GM12878 (cell line): ENCODE results near the gene GSTT4. TPM values are rescaled to one million over a fixed set of nuclear protein-coding genes. Genes with fewer than 3 reads are reported as not detected.

Experiments
- GABPA ChIP-seq: IDR thresholded peaks from 2 replicates; pipeline ENCODE4 v1.6.1; 2014; ENCODE audit warnings: antibody characterized with exemption, low read depth, mild to moderate bottlenecking, inconsistent platforms
- RBBP5 ChIP-seq: fragments of 200-600 bp; sonication (generic); conservative IDR thresholded peaks from 2 replicates; pipeline ENCODE4 v1.6.1; 2016
- SIN3A ChIP-seq: IDR thresholded peaks from 2 replicates; pipeline ENCODE4 v1.6.1; 2012; ENCODE audit warnings: low read depth, low read length, improper control_type of control experiment
- TCF7 ChIP-seq: IDR thresholded peaks from 2 replicates; pipeline ENCODE4 v1.6.1; 2014; ENCODE audit warnings: antibody characterized with exemption, borderline replicate concordance
- polyA plus RNA-seq, 11 experiments: library from polyadenylated mRNA; depleted of rRNA in 4 of 11; unstranded in 6 of 11; stranded (reverse) in 5 of 11; fragments of >200 nt; fragmentation: Nextera tagmentation in 4 of 11; fragmentation: Illumina TruSeq in 1 of 11; extraction: Ambion mirVana in 4 of 11; extraction: Trizol in 1 of 11; gene quantifications; 1 replicate in 1 of 11; 2 replicates in 10 of 11; pipeline versions ENCODE4 v1.2.1 to v1.2.3, GENCODE V29; 2011 to 2016; ENCODE audit warnings: inconsistent platforms in 2 of 11, missing spikeins in 2 of 11, low read depth in 1 of 11
- total RNA-seq, 4 experiments: library from RNA; depleted of rRNA in 3 of 4; stranded (reverse); fragments of >200 nt in 3 of 4; fragmentation: Illumina TruSeq in 1 of 4; extraction: Trizol in 1 of 4; gene quantifications; 2 replicates each; pipeline versions ENCODE4 v1.2.1 to v1.2.3, GENCODE V29; 2013 to 2021
- TF ChIP-seq, protein P1 (sequence below): fragments of 450-650 bp; conservative IDR thresholded peaks from 2 replicates; pipeline ENCODE4 v1.6.1; 2017; ENCODE audit warnings: mild to moderate bottlenecking, moderate library complexity
- TF ChIP-seq, protein P2 (sequence below): fragments of 450-650 bp; IDR thresholded peaks from 2 replicates; pipeline ENCODE4 v1.6.1; 2014; ENCODE audit warnings: mild to moderate bottlenecking
- TF ChIP-seq, protein P3 (sequence below): IDR thresholded peaks from 2 replicates; pipeline ENCODE4 v1.6.1; 2011; ENCODE audit warnings: borderline replicate concordance, low read depth, mild to moderate bottlenecking, moderate library complexity, mixed read lengths, low read length; ENCODE audit not compliant: insufficient read depth; ENCODE audit errors: extremely low read length
- TF ChIP-seq, protein P4 (sequence below): fragments of 450-650 bp; IDR thresholded peaks from 2 replicates; pipeline ENCODE4 v1.6.1; 2016; ENCODE audit warnings: mild to moderate bottlenecking
- TF ChIP-seq, protein P5 (sequence below): IDR thresholded peaks from 2 replicates; pipeline ENCODE4 v1.6.1; 2012; ENCODE audit warnings: low read depth, low read length, improper control_type of control experiment

GSTT4 gene
- total and polyA plus RNA-seq, 10 of the 15 experiments (the other 5 are each of a cell fraction or from before 2014, with no cell fraction given) = not detected

DNA sequence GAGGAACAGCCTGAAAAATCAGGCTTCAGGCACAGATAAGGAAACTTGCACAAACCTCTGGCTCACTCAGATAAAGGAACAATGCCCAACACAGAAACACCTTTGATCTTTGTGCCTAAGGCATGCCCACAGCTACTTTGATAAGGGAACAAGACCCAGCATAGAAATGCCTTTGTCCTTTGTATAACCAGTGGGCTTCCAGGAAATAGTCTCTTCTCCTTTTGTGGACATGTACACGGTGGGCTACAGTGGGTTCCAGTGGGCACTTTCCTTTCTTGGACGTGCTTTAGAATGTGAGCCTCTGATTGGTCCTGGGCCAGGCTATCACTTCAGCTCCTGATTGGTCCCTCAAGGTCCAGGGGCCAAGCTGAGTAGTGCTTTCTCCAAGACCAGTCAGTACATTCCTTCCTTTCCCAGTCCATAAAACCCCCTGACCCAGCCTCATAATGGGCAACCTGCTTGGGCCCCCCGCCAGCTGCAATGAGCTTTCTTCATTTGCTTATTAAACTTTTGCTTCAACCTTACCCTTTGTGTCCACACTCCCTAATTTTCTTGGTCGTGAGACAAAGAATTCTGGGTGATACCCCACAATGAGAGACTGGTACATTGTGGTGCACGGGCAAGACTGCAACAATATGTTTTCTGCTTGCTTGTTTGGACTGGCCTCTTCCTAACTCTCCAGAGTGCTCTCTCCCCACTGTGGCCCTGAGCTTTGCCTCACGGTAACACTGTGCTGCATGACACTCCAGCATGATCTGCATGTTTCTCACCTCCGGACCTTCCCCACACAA is 4.2 kb upstream of the GSTT4 start (continued):
- TF ChIP-seq, protein P1, sequence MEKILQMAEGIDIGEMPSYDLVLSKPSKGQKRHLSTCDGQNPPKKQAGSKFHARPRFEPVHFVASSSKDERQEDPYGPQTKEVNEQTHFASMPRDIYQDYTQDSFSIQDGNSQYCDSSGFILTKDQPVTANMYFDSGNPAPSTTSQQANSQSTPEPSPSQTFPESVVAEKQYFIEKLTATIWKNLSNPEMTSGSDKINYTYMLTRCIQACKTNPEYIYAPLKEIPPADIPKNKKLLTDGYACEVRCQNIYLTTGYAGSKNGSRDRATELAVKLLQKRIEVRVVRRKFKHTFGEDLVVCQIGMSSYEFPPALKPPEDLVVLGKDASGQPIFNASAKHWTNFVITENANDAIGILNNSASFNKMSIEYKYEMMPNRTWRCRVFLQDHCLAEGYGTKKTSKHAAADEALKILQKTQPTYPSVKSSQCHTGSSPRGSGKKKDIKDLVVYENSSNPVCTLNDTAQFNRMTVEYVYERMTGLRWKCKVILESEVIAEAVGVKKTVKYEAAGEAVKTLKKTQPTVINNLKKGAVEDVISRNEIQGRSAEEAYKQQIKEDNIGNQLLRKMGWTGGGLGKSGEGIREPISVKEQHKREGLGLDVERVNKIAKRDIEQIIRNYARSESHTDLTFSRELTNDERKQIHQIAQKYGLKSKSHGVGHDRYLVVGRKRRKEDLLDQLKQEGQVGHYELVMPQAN = no peak
- TF ChIP-seq, protein P2, sequence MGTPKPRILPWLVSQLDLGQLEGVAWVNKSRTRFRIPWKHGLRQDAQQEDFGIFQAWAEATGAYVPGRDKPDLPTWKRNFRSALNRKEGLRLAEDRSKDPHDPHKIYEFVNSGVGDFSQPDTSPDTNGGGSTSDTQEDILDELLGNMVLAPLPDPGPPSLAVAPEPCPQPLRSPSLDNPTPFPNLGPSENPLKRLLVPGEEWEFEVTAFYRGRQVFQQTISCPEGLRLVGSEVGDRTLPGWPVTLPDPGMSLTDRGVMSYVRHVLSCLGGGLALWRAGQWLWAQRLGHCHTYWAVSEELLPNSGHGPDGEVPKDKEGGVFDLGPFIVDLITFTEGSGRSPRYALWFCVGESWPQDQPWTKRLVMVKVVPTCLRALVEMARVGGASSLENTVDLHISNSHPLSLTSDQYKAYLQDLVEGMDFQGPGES = no peak
- TF ChIP-seq, protein P3, sequence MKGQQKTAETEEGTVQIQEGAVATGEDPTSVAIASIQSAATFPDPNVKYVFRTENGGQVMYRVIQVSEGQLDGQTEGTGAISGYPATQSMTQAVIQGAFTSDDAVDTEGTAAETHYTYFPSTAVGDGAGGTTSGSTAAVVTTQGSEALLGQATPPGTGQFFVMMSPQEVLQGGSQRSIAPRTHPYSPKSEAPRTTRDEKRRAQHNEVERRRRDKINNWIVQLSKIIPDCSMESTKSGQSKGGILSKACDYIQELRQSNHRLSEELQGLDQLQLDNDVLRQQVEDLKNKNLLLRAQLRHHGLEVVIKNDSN = no peak
- TF ChIP-seq, protein P4, sequence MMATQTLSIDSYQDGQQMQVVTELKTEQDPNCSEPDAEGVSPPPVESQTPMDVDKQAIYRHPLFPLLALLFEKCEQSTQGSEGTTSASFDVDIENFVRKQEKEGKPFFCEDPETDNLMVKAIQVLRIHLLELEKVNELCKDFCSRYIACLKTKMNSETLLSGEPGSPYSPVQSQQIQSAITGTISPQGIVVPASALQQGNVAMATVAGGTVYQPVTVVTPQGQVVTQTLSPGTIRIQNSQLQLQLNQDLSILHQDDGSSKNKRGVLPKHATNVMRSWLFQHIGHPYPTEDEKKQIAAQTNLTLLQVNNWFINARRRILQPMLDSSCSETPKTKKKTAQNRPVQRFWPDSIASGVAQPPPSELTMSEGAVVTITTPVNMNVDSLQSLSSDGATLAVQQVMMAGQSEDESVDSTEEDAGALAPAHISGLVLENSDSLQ = no peak
- TF ChIP-seq TCF7 = no peak
- TF ChIP-seq SIN3A = no peak
- TF ChIP-seq, protein P5, sequence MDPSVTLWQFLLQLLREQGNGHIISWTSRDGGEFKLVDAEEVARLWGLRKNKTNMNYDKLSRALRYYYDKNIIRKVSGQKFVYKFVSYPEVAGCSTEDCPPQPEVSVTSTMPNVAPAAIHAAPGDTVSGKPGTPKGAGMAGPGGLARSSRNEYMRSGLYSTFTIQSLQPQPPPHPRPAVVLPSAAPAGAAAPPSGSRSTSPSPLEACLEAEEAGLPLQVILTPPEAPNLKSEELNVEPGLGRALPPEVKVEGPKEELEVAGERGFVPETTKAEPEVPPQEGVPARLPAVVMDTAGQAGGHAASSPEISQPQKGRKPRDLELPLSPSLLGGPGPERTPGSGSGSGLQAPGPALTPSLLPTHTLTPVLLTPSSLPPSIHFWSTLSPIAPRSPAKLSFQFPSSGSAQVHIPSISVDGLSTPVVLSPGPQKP = no peak
- TF ChIP-seq GABPA = no peak
- no peak for TF ChIP-seq RBBP5
